Breast epithelium (tissue), 4 donors: ENCODE data around the gene EDC3. TPM values are rescaled to one million over a fixed set of nuclear protein-coding genes. Genes with fewer than 3 reads are reported as not detected.
"Not testable (repeated sequence)": the region's sequence is repeated elsewhere in the genome, so short reads cannot be mapped to it uniquely, and the experiment has no call there.

Experiments
- DNase-seq, 2 donors: peaks; one replicate each; pipeline ENCODE4 v3.0.0-alpha.2; 2019; ENCODE audit warnings: low spot score in 2 of 2
- H3K27ac ChIP-seq, 2 donors: fragments of 200-600 bp; sonication (generic) in 1 of 2; one replicate each; pipeline ENCODE4 v1.5.1; 2016 to 2019; ENCODE audit warnings: mild to moderate bottlenecking in 1 of 2
- H3K27me3 ChIP-seq, 2 donors: fragments of 200-600 bp; sonication (generic) in 1 of 2; one replicate each; pipeline versions ENCODE4 v1.5.1 to v1.6.0; 2017 to 2019; ENCODE audit warnings: control low read depth in 1 of 2, mild to moderate bottlenecking in 1 of 2
- H3K36me3 ChIP-seq: fragments of 200-600 bp; one replicate; pipeline ENCODE4 v1.5.1; 2019
- H3K4me1 ChIP-seq, 2 donors: fragments of 200-600 bp; sonication (generic); one replicate each; pipeline ENCODE4 v1.5.1; 2016 to 2019; ENCODE audit warnings: control low read depth in 1 of 2
- H3K4me3 ChIP-seq, 3 donors: fragments of 200-600 bp; sonication (generic); 1 replicate in 2 of 3; 2 replicates in 1 of 3; pipeline ENCODE4 v1.5.1; 2016 to 2019; ENCODE audit warnings: mild to moderate bottlenecking in 3 of 3, moderate library complexity in 2 of 3
- H3K9me3 ChIP-seq, 2 donors: fragments of 200-600 bp; sonication (generic) in 1 of 2; one replicate each; pipeline ENCODE4 v1.5.1; 2016 to 2019; ENCODE audit warnings: control low read depth in 1 of 2
- POLR2A ChIP-seq: fragments of 450-650 bp; IDR thresholded peaks from one replicate; pipeline ENCODE4 v1.6.1; 2016; ENCODE audit warnings: antibody characterized with exemption, mild to moderate bottlenecking, moderate library complexity
- POLR2AphosphoS5 ChIP-seq, 3 donors: sonication (generic); formaldehyde crosslinking; IDR thresholded peaks; one replicate each; pipeline ENCODE4 v1.6.1; 2017; ENCODE audit warnings: antibody characterized with exemption in 3 of 3
- intact Hi-C: fragments of 100-400 bp; cut with DNase I; formaldehyde crosslinking; loops from one replicate; pipeline ENCODE4 v1.15.1; 2023; ENCODE audit warnings: low total_unique reads
- total RNA-seq, 3 donors: library from RNA; depleted of rRNA; stranded (reverse); fragments of >200 nt; gene quantifications; one replicate each; pipeline ENCODE4 v1.1.0, GENCODE V29; 2016
- TF ChIP-seq, protein P1 (sequence below), 3 donors: fragments of 450-650 bp; IDR thresholded peaks; one replicate each; pipeline ENCODE4 v1.5.1; 2016 to 2017; ENCODE audit warnings: antibody characterized with exemption in 3 of 3, mild to moderate bottlenecking in 3 of 3, moderate library complexity in 3 of 3

Gene EDC3, protein sequence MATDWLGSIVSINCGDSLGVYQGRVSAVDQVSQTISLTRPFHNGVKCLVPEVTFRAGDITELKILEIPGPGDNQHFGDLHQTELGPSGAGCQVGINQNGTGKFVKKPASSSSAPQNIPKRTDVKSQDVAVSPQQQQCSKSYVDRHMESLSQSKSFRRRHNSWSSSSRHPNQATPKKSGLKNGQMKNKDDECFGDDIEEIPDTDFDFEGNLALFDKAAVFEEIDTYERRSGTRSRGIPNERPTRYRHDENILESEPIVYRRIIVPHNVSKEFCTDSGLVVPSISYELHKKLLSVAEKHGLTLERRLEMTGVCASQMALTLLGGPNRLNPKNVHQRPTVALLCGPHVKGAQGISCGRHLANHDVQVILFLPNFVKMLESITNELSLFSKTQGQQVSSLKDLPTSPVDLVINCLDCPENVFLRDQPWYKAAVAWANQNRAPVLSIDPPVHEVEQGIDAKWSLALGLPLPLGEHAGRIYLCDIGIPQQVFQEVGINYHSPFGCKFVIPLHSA
- total RNA-seq: 10 to 100 TPM; 13.8 to 21.7 (median 20.3) TPM

DNA sequence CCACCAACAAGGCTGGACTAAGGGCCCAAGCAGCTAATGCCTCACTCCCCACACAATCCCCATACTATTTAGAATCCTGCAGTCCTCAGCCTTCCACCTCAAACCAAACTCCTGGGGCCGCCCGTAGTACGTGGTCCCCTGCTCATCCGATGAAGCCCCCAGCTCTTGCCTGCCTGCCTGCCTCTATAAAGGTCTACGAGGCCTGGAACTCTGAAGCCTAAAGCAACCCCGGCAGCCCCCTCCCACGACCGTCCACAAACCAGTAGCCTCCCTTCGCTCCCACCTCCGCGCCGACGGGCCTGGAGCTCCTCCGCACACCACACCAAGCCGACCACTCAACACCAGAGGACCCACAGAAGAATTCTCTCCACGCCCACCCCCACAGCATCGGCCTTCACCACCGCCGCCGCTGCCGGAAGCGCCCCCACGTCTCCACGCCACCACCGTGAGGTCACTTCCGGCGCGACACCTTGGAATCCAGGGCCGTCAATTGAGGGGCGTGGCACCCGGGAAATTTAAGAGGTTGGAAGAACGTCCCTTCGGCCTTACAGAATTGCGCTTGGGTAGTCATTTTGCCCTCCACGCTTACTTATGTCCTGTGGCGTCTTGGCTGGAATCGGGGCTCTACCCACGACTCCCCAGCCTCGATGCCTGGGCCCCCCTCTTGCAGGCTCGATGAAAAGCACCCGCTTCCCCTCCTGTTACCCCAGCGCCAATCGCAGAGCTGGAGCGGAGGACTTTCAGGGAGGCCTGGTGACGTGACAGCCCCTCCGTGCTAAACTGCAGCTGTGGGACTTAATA lies at the start of gene EDC3:
EDC3 (minus strand) TSS at position 428 of the 801 bp plus-strand sequence. CDS start 20,900 bp downstream, outside the sequence.
- no peaks in the 10 kb centered on the region for H3K36me3 ChIP-seq
- H3K4me1 ChIP-seq: peaks cover 3 to 4% of the 10 kb centered on the region in 2 donors
- peak; percentile 75 to 80 for DNase-seq
- intact Hi-C loops: no loop called here
- TF ChIP-seq POLR2A (peak; percentile 18), POLR2AphosphoS5 (IDR thresholded peaks at IDR 0.05) (peak; percentile 47 to 89 (median 77))
- TF ChIP-seq, protein P1, sequence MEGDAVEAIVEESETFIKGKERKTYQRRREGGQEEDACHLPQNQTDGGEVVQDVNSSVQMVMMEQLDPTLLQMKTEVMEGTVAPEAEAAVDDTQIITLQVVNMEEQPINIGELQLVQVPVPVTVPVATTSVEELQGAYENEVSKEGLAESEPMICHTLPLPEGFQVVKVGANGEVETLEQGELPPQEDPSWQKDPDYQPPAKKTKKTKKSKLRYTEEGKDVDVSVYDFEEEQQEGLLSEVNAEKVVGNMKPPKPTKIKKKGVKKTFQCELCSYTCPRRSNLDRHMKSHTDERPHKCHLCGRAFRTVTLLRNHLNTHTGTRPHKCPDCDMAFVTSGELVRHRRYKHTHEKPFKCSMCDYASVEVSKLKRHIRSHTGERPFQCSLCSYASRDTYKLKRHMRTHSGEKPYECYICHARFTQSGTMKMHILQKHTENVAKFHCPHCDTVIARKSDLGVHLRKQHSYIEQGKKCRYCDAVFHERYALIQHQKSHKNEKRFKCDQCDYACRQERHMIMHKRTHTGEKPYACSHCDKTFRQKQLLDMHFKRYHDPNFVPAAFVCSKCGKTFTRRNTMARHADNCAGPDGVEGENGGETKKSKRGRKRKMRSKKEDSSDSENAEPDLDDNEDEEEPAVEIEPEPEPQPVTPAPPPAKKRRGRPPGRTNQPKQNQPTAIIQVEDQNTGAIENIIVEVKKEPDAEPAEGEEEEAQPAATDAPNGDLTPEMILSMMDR (IDR thresholded peaks at IDR 0.05): no peak
- peak within 1 kb of the TSS; percentile 89 to 90 for H3K27ac ChIP-seq
- H3K9me3 ChIP-seq: no peaks in the 10 kb centered on the region
- H3K4me3 ChIP-seq: peak within 1 kb of the TSS; percentile 65 to 90 (median 89)
- H3K27me3 ChIP-seq: no peaks in the 10 kb centered on the region

DNA sequence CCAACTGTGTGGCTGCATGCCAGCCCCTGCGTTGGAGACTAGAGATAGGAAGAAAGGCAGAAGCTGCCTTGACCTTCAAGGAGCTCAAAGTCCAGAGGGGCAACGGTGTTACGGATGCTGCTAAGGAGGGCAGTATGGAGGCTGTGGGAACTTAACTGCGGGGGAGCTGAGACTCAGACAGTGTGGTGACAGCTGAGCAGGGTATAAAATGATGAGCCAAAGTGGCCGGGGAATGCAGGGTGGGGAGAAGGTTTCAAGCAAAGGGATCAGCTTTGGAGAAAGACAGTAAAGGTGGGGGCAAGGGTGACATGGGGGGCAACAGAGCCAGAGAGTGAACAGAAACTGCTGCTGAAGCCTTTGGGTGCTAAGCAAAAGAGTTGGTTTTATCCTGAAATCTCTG lies 46.6 kb upstream of the EDC3 start:
- Histone ChIP-seq H3K36me3 (no peaks in the 10 kb centered on the region), H3K9me3 (peaks cover 0 to 9% of the 10 kb centered on the region in 2 donors), H3K27me3 (no peaks in the 10 kb centered on the region), H3K4me3 (no peak overlapping the region), H3K4me1 (no peaks in the 10 kb centered on the region), H3K27ac (no peak overlapping the region)
- DNase-seq: no peak
- intact Hi-C loops: no loop called here
- TF ChIP-seq POLR2A: no peak
- TF ChIP-seq POLR2AphosphoS5 (IDR thresholded peaks at IDR 0.05): no peak
- TF ChIP-seq, protein P1 (IDR thresholded peaks at IDR 0.05): no peak

DNA sequence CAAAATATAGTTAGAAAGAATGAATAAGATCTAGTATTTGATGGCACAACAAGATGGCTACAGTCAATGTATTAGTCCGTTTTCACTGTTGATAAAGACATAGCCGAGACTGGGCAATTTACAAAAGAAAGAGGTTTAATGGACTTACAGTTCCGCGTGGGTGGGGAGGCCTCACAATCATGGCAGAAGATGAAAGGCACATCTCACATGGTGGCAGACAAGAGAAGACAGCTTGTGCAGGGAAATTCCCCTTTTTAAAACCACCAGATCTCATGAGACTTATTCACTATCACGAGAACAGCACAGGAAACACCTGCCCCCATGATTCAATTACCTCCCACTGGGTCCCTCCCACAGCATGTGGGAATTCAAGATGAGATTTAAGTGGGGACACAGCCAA lies 42.4 kb upstream of the EDC3 start:
- H3K4me1 ChIP-seq, DNase-seq, H3K9me3 ChIP-seq, H3K4me3 ChIP-seq, H3K27ac ChIP-seq, H3K36me3 ChIP-seq, intact Hi-C loops, H3K27me3 ChIP-seq: not testable (repeated sequence)

DNA sequence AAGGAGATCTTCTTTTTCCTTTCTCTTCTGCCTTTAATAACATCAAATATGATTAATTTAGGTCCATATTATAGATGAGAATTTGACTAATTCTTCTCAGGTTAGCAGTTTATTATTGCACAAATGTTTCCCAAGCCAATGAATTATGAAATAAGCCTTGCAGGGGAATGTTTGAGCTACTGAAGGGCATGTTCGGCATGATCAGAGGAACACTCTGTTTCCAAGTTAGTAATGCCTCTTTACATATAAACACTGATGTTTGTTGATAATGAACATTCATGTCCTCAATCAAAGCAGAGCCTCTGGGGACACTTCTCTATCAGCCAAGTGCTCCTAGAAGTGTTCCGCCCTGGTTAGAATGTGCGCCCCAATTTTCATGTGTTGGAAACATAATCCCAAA lies 39.5 kb upstream of the EDC3 start:
- intact Hi-C loops: no loop called here
- H3K36me3 ChIP-seq: no peaks in the 10 kb centered on the region
- TF ChIP-seq, protein P1 (IDR thresholded peaks at IDR 0.05): no peak
- TF ChIP-seq POLR2A (no peak), POLR2AphosphoS5 (IDR thresholded peaks at IDR 0.05) (no peak)
- H3K4me3 ChIP-seq: no peak overlapping the region
- DNase-seq: no peak
- no peaks in the 10 kb centered on the region for H3K4me1 ChIP-seq
- no peak overlapping the region for H3K27ac ChIP-seq
- H3K27me3 ChIP-seq: peaks cover 0 to 13% of the 10 kb centered on the region in 2 donors
- H3K9me3 ChIP-seq: no peaks in the 10 kb centered on the region

DNA sequence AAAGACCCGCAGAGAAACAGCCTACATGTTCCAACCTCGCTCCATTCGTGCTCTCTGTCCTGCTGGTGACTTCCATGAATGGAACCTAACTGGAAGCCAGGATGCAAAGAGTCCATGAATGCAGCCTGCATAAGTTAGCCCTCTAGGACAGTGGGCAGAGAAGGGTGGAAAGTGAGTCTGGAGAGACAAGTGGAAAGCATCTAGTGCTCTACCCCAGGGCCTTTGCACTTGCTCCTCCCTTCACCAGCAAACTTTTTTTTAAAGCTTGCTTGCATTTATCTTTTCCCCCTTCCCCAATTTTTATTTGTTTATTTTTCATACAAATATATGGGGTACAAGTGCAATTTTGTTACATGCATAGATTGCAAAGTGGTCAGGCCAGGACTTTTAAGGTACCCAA lies 37.4 kb upstream of the EDC3 start:
- Histone ChIP-seq H3K9me3 (no peaks in the 10 kb centered on the region), H3K4me3 (no peak overlapping the region), H3K27me3 (peaks cover 0 to 18% of the 10 kb centered on the region in 2 donors), H3K27ac (no peak overlapping the region), H3K36me3 (no peaks in the 10 kb centered on the region), H3K4me1 (no peaks in the 10 kb centered on the region)
- no peak for DNase-seq
- intact Hi-C loops: no loop called here
- TF ChIP-seq POLR2AphosphoS5 (IDR thresholded peaks at IDR 0.05) (no peak), POLR2A (no peak)
- TF ChIP-seq, protein P1 (IDR thresholded peaks at IDR 0.05): no peak
